Testis (tissue), 3 donors: ENCODE results near the gene UBE2H. TPM values are rescaled to one million over a fixed set of nuclear protein-coding genes. Genes with fewer than 3 reads are reported as not detected.

Experiments
- DNase-seq: peaks from one replicate; pipeline ENCODE4 v3.0.0-alpha.2; 2019
- H3K27ac ChIP-seq, 2 donors: fragments of 200-600 bp; sonication (generic); one replicate each; pipeline ENCODE4 v1.5.1; 2019
- H3K27me3 ChIP-seq: fragments of 200-600 bp; sonication (generic); one replicate; pipeline ENCODE4 v1.5.1; 2019
- H3K36me3 ChIP-seq: fragments of 200-600 bp; sonication (generic); one replicate; pipeline ENCODE4 v1.5.1; 2017; ENCODE audit warnings: low read depth; ENCODE audit errors: missing control alignments
- H3K4me1 ChIP-seq: fragments of 200-600 bp; sonication (generic); one replicate; pipeline ENCODE4 v1.5.1; 2019
- H3K4me3 ChIP-seq, 2 donors: fragments of 200-600 bp; sonication (generic); one replicate each; pipeline ENCODE4 v1.5.1; 2017 to 2019
- H3K9me3 ChIP-seq: fragments of 200-600 bp; sonication (generic); one replicate; pipeline ENCODE4 v1.5.1; 2017
- CTCF ChIP-seq, 3 experiments: fragments of 450-650 bp in 2 of 3; fragments of 200-600 bp in 1 of 3; sonication (generic) in 1 of 3; IDR thresholded peaks; one replicate each; pipeline ENCODE4 v1.5.1; 2016 to 2019; ENCODE audit warnings: antibody characterized with exemption in 3 of 3, mild to moderate bottlenecking in 2 of 3, moderate library complexity in 1 of 3
- POLR2A ChIP-seq: fragments of 450-650 bp; IDR thresholded peaks from one replicate; pipeline ENCODE4 v1.6.1; 2017; ENCODE audit warnings: antibody characterized with exemption, mild to moderate bottlenecking, moderate library complexity
- WGBS, 2 donors: methylation state at CpG; one replicate each; pipeline ENCODE4 v1.1.5; 2018; 5-methylcytosine and 5-hydroxymethylcytosine counted together
- intact Hi-C: fragments of 100-400 bp; cut with DNase I; formaldehyde crosslinking; loops from one replicate; pipeline ENCODE4 v1.15.1; 2023; ENCODE audit warnings: low total_unique reads
- polyA plus RNA-seq: library from polyadenylated mRNA; stranded (reverse); fragments of 350-450 nt; fragmentation: Illumina TruSeq; extraction: RNeasy Lipid Tissue Mini Kit (QIAGEN cat#74804); gene quantifications from one replicate; pipeline ENCODE4 v1.2.3, GENCODE V29; 2014; ENCODE audit warnings: low read depth, low replicate concordance; ENCODE audit not compliant: insufficient read depth
- total RNA-seq, 2 donors: library from RNA; depleted of rRNA; stranded (reverse); fragments of >200 nt; gene quantifications; one replicate each; pipeline ENCODE4 v1.2.3, GENCODE V29; 2016

UBE2H gene
- total and polyA plus RNA-seq, 3 donors from 2014 or later, result 93.5 to 130 (median 126) TPM

DNA sequence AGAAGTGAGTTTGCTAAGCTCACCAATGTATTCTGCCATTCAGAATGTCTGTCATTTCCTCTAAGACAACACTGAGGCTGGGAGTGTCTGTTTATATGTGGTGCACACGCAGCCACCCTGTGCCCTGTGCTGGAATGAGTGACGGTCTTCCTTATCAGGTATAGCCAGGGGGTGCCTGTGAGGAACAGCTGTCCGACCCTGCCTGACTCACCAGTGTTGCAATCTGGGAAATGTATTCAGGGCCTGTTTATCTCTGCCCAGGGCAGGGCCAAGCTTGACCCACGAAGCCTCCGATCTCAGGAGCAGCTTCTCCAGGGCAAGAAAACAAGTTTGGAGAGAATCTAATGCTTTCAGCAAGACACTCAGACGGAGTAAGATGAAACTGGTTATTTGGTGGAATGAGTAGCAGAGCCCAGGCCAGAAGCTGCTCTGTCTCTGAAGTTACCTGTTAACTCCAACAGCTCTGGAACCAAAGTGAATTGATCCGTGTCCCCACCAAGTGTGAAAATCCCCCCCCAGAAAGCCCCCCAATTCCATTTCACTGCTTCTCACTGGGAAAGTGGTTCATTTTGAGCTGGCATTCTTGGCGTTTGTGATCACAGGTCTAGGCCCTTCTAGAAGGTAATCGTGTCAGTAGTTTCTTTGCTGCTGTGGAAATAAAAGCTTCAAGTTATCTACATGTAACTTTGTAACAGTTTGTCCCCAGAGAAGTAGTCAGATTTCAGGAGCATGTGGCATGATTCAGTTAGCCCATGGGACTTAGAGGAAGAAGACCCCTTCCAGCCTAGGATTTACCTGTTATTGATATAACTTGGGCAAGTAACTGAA lies 6.1 kb upstream of the UBE2H start:
- DNase-seq, result peak; percentile 44
- peak overlapping the region; percentile 67 to 88 for H3K27ac ChIP-seq
- intact Hi-C loops, result loop anchor here (10.0 kb wide), 1 partner anchor 124 kb away; no protein-coding TSS in a partner anchor

DNA sequence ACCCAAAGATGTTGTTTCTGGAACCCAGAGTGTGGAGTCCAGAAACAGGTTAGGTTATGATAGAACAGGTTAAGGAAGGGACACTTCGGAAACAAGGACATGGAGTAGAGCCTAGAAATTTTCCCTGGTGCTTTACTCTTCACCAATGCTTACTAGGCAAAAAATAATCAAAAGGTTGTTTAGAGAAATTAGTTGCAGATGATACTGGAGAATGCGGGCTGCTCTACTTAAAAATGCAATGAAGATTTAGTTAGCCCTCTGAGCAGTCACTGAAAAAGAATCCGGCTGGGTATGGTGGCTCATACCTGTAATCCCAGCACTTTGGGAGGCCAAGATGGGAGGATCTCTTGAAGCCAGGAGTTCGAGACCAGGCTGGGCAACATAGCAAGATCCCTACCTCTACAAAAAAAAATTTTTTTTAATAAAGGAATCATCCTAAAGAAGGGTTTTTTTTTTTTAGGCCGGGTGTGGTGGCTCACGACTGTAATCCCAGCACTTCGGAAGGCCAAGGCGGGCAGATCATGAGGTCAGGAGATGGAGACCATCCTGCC lies 3.3 kb upstream of the UBE2H start:
- intact Hi-C loops, result loop anchor here (10.0 kb wide), 1 partner anchor 121 kb away; no protein-coding TSS in a partner anchor
- TF ChIP-seq POLR2A (no peak), CTCF (IDR thresholded peaks at IDR 0.05) (no peak)
- Histone ChIP-seq H3K27me3 (no peaks in the 10 kb centered on the region), H3K36me3 (no peaks in the 10 kb centered on the region), H3K4me1 (peaks cover 8% of the 10 kb centered on the region), H3K4me3 (no peak overlapping the region), H3K9me3 (no peaks in the 10 kb centered on the region), H3K27ac (no peak overlapping the region)
- WGBS, 2 donors, result 90% methylated on average over 8 of the region's 8 CpGs
- DNase-seq, result no peak

More for the DNA sequence above, 6.1 kb upstream of the UBE2H start:
- Histone ChIP-seq H3K27me3 (no peaks in the 10 kb centered on the region), H3K9me3 (no peaks in the 10 kb centered on the region), H3K4me1 (peaks cover 8% of the 10 kb centered on the region), H3K4me3 (no peak overlapping the region), H3K36me3 (no peaks in the 10 kb centered on the region)
- TF ChIP-seq POLR2A (no peak), CTCF (IDR thresholded peaks at IDR 0.05) (no peak)
- WGBS, 2 donors, result 69 to 71% methylated on average over 9 of the region's 9 CpGs

DNA sequence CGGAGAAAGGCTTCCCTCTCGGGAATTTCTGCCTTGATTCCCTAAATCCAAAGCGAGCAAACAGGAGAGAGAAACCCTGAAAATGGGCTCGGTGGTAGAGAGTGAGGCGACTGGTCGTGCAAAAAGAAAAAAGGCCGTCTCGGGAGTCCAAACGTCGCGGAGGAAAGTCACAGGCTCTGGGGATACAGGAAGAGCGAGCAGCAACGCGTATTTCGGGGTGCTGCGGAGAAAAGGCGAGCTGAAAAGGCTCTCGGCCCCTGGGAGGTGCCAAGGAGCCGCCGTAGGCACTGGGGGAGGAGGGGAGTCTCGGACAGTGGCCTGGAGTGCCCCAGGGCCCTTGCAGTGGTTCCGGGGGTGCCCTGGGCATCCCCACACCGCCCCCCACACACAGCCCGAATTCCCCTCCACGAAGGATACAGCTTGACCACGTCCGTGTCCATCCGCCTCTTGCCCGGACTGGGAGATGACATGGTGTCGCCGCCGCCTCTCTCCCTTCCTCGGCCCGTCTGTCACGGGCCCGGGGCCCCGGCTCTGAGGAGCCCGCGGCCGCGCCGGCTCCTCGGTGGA lies 591 bp downstream of the UBE2H start:
- DNase-seq, result peak; percentile 61
- H3K4me1 ChIP-seq, result peaks cover 30% of the 10 kb centered on the region
- 0% methylated on average over 26 to 27 of the region's 43 CpGs for WGBS, 2 donors
- no peaks in the 10 kb centered on the region for H3K36me3 ChIP-seq
- peak overlapping the region; percentile 98 to 99 for H3K27ac ChIP-seq
- intact Hi-C loops, result loop anchor here (10.0 kb wide), 1 partner anchor 117 kb away; no protein-coding TSS in a partner anchor
- H3K27me3 ChIP-seq, result no peaks in the 10 kb centered on the region
- peak overlapping the region; percentile 98 to 99 for H3K4me3 ChIP-seq
- TF ChIP-seq CTCF (IDR thresholded peaks at IDR 0.05) (no peak), POLR2A (no peak)
- no peaks in the 10 kb centered on the region for H3K9me3 ChIP-seq

DNA sequence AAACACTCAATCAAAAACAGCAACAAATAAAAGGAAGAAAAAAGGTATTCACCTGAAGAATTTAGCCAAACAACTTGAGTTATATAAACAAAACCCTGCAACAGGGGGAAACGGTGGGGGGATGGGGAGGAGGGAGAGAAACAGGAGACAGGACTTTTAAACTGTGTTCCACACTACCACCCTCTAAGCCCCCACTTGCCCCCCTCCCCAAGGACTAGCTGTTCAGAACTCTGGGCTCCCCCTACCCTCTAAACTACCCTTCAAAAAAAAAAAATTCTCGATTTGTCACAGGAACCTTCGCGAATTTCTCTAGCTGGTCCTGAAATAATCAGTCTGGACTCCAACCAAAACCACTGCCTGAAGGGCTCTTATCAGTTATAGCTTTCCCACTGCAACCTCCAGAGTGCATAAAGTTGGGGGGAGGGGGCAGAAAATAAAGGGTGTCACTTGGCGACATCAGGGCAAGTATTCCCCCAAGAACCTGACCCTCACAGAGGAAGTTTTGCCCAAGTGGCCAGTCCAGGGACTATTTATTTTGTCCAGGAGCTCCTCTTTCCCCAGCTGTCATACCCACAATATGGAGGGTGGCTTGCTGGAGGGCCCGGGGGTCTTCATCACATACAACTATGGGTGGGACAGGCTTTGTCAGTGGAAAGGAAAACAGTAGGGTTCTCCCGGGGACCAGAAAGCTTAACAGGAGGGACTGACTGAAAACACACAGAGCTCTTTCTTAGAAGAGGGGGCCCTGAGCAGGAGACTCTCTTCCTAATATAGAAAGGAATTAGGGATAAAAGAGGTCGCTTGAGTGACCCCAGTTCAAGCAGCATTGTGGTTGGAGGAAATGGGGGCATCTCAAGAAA lies 1.3 kb downstream of the UBE2H start:
- H3K27ac ChIP-seq, result peak overlapping the region; percentile 98 to 99
- H3K4me3 ChIP-seq, result peak overlapping the region; percentile 98 to 99
- no peaks in the 10 kb centered on the region for H3K36me3 ChIP-seq
- intact Hi-C loops, result loop anchor here (10.0 kb wide), 1 partner anchor 117 kb away; no protein-coding TSS in a partner anchor
- no peaks in the 10 kb centered on the region for H3K27me3 ChIP-seq
- H3K9me3 ChIP-seq, result no peaks in the 10 kb centered on the region
- peaks cover 32% of the 10 kb centered on the region for H3K4me1 ChIP-seq
- TF ChIP-seq CTCF (IDR thresholded peaks at IDR 0.05) (no peak), POLR2A (no peak)
- 0 to 1% methylated on average over 8 of the region's 8 CpGs for WGBS, 2 donors
- peak; percentile 66 for DNase-seq
